OCI-LY1 (cell line): ENCODE measurements around the gene TUBG2.

Experiments used
- EZH2 ChIP-seq: fragments of 200-600 bp; sonication (generic), shearing (Covaris generic); IDR thresholded peaks from 2 replicates; pipeline ENCODE4 v1.8.0; 2017; ENCODE audit warnings: borderline replicate concordance, mixed run types, mild to moderate bottlenecking, antibody characterized with exemption, low read length, moderate library complexity, mixed read lengths
- TF ChIP-seq, protein P1 (sequence below): fragments of 200-600 bp; sonication (generic), shearing (Covaris generic); IDR thresholded peaks from 2 replicates; pipeline ENCODE4 v1.5.1; 2017; ENCODE audit warnings: mild to moderate bottlenecking, antibody characterized with exemption, low read length, moderate library complexity, mixed read lengths

DNA sequence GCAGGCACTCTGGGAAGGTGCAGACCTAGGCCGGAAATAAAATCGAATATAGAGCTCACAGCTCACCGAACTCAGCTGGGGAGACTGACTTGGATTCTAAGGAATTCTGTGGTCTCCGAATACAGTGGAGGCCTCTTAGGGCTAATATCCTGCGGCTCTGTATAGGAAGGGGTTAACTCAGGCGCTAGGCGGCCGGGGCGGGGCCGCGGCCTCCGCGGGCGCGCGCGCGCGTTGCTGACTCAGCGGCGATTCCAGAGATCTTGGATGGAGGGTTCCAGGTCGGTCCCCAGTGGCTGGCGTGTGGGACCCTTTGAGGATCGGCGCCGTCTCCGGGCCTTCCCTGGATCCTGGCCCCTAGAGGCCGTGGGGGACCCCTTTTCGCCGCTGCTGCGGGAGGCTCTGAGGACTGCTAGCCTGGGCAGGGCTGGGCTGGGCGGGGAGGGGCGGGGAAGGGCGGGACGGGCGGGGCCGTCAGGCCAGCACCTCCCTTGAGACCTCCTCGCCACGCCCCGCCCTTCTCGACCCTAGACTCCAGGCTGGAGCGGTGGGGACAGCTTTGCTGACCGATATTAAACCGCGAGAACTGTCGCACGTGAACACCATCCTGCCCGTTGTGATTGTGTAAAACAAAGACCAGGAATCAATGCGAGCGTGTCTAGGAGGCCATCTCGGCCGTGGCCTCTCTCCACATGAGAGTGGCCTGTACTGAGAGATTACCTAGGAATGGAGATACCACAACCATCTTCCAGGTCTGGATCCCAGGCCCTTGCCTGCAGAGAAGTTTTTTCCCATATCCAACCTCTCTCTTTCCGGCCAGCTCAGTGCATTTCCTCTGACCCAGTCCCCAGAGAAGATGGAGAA, 19.1 kb downstream of the TUBG2 start:
- TF ChIP-seq, protein P1, sequence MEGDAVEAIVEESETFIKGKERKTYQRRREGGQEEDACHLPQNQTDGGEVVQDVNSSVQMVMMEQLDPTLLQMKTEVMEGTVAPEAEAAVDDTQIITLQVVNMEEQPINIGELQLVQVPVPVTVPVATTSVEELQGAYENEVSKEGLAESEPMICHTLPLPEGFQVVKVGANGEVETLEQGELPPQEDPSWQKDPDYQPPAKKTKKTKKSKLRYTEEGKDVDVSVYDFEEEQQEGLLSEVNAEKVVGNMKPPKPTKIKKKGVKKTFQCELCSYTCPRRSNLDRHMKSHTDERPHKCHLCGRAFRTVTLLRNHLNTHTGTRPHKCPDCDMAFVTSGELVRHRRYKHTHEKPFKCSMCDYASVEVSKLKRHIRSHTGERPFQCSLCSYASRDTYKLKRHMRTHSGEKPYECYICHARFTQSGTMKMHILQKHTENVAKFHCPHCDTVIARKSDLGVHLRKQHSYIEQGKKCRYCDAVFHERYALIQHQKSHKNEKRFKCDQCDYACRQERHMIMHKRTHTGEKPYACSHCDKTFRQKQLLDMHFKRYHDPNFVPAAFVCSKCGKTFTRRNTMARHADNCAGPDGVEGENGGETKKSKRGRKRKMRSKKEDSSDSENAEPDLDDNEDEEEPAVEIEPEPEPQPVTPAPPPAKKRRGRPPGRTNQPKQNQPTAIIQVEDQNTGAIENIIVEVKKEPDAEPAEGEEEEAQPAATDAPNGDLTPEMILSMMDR, result no peak
- TF ChIP-seq EZH2, result no peak
